ENCODE data around the gene TRAPPC12. TPM values are rescaled to one million over a fixed set of nuclear protein-coding genes. Genes with fewer than 3 reads are reported as not detected.

TRAPPC12 gene
- total RNA-seq, 1 experiment from 2014 or later = 85.0 TPM

GRCh38 chr2:3523551-3524041, 144.1 kb downstream of the TRAPPC12 start:
- Mint-ChIP-seq H3K4me1 (ENCODE audit: low read depth, unreplicated experiment) (peaks cover 16% of the 10 kb centered on the region), H3K4me3 (ENCODE audit: unreplicated experiment) (no peak overlapping the region), H3K9me3 (ENCODE audit: unreplicated experiment) (no peaks in the 10 kb centered on the region), H3K27ac (ENCODE audit: unreplicated experiment) (no peak overlapping the region), H3K27me3 (ENCODE audit: insufficient read depth, unreplicated experiment) (no peaks in the 10 kb centered on the region), H3K36me3 (ENCODE audit: insufficient read depth, unreplicated experiment) (peaks cover 5% of the 10 kb centered on the region)
- ChIA-PET POLR2A (no interaction called here), CTCF (no interaction called here)
- Histone ChIP-seq H3K4me1 (peaks cover 22% of the 10 kb centered on the region), H3K27me3 (replicated peaks; ENCODE audit: control insufficient read depth, insufficient read depth, low read length) (no peaks in the 10 kb centered on the region), H3K9me3 (no peaks in the 10 kb centered on the region), H3K4me3 (ENCODE audit: low read depth, low read length) (no peak overlapping the region), H3K36me3 (ENCODE audit: control insufficient read depth, insufficient read depth, low read length) (no peaks in the 10 kb centered on the region; the same call in 1 of the 2 replicates)
- DNase-seq = no peak
- TF ChIP-seq CTCF (IDR thresholded peaks at IDR 0.05; ENCODE audit: insufficient read depth in 1 of 2, low read depth in 1 of 2, low read length in 1 of 2, severe bottlenecking in 1 of 2, unreplicated experiment in 1 of 2) = no peak
- intact Hi-C loops (cut with micrococcal nuclease; ENCODE audit: unreplicated experiment) = no loop called here
- no TSS peak for BruUV-seq (replicated peaks)

- Mint-ChIP-seq H3K4me3 (ENCODE audit: unreplicated experiment) (no peak overlapping the region), H3K4me1 (ENCODE audit: low read depth, unreplicated experiment) (no peaks in the 10 kb centered on the region), H3K27me3 (ENCODE audit: insufficient read depth, unreplicated experiment) (no peaks in the 10 kb centered on the region), H3K27ac (ENCODE audit: unreplicated experiment) (no peak overlapping the region), H3K9me3 (ENCODE audit: unreplicated experiment) (peaks cover 14% of the 10 kb centered on the region), H3K36me3 (ENCODE audit: insufficient read depth, unreplicated experiment) (no peaks in the 10 kb centered on the region)
- no peak overlapping the region for H3K4me3 ChIP-seq (ENCODE audit: low read depth, low read length)
- H3K4me1 ChIP-seq = peaks cover 13% of the 10 kb centered on the region; the same call in 1 of the 2 replicates
- intact Hi-C loops (cut with micrococcal nuclease; ENCODE audit: unreplicated experiment) = no loop called here
- no peak for DNase-seq
- no peaks in the 10 kb centered on the region for H3K9me3 ChIP-seq
- TF ChIP-seq CTCF (IDR thresholded peaks at IDR 0.05; ENCODE audit: insufficient read depth in 1 of 2, low read depth in 1 of 2, low read length in 1 of 2, severe bottlenecking in 1 of 2, unreplicated experiment in 1 of 2) = no peak
- CTCF ChIA-PET = no interaction called here
- no TSS peak for BruUV-seq (replicated peaks)
- POLR2A ChIA-PET = no interaction called here
- no peaks in the 10 kb centered on the region for H3K36me3 ChIP-seq (ENCODE audit: control insufficient read depth, insufficient read depth, low read length)
- H3K27me3 ChIP-seq (replicated peaks; ENCODE audit: control insufficient read depth, insufficient read depth, low read length) = no peaks in the 10 kb centered on the region
Measured at GRCh38 chr2:3526871-3527270, 147.4 kb downstream of the TRAPPC12 start.

- ChIA-PET CTCF (no interaction called here), POLR2A (interaction anchor here (1.2 kb wide), 1 partner anchor 8 kb away, joined by 8 read pairs; no protein-coding TSS in a partner anchor)
- Mint-ChIP-seq H3K4me3 (ENCODE audit: unreplicated experiment) (no peak overlapping the region), H3K4me1 (ENCODE audit: low read depth, unreplicated experiment) (no peaks in the 10 kb centered on the region), H3K36me3 (ENCODE audit: insufficient read depth, unreplicated experiment) (no peaks in the 10 kb centered on the region), H3K27ac (ENCODE audit: unreplicated experiment) (no peak overlapping the region), H3K27me3 (ENCODE audit: insufficient read depth, unreplicated experiment) (no peaks in the 10 kb centered on the region), H3K9me3 (ENCODE audit: unreplicated experiment) (peaks cover 14% of the 10 kb centered on the region)
- H3K36me3 ChIP-seq (ENCODE audit: control insufficient read depth, insufficient read depth, low read length) = no peaks in the 10 kb centered on the region
- no peaks in the 10 kb centered on the region for H3K27me3 ChIP-seq (replicated peaks; ENCODE audit: control insufficient read depth, insufficient read depth, low read length)
- H3K4me3 ChIP-seq (ENCODE audit: low read depth, low read length) = no peak overlapping the region
- intact Hi-C loops (cut with micrococcal nuclease; ENCODE audit: unreplicated experiment) = no loop called here
- no peak for TF ChIP-seq CTCF (IDR thresholded peaks at IDR 0.05; ENCODE audit: insufficient read depth in 1 of 2, low read depth in 1 of 2, low read length in 1 of 2, severe bottlenecking in 1 of 2, unreplicated experiment in 1 of 2)
- no peak for DNase-seq
- H3K9me3 ChIP-seq = no peaks in the 10 kb centered on the region
- H3K4me1 ChIP-seq = peaks cover 12% of the 10 kb centered on the region; the same call in 1 of the 2 replicates
- no TSS peak for BruUV-seq (replicated peaks)
Measured at GRCh38 chr2:3527886-3528785, 148.6 kb downstream of the TRAPPC12 start.

Other genes starting within 250 kb of the TRAPPC12 start
- 35.6 and 36.9 TPM in 2 replicates for gene EIPR1, start 1.9 kb upstream of the TRAPPC12 start, total RNA-seq (2022)
- gene ADI1, start 139.8 kb downstream of the TRAPPC12 start, total RNA-seq (2022) = 63.7 and 69.2 TPM in 2 replicates
- 41.5 and 47.1 TPM in 2 replicates for gene RNASEH1, start 178.6 kb downstream of the TRAPPC12 start, total RNA-seq (2022)
- gene RPS7, start 195.6 kb downstream of the TRAPPC12 start, total RNA-seq (2022) = 2,077 and 2,101 TPM in 2 replicates
- gene COLEC11, start 215.4 kb downstream of the TRAPPC12 start, total RNA-seq (2022) = not detected in 2 replicates

All from Caco-2 (cell line).